Mucosa of descending colon (tissue), 3 donors: ENCODE data around the gene BNC1. TPM values are rescaled to one million over a fixed set of nuclear protein-coding genes. Genes with fewer than 3 reads are reported as not detected.
"Not testable (repeated sequence)": the region's sequence is repeated elsewhere in the genome, so short reads cannot be mapped to it uniquely, and the experiment has no call there.

Experiments
- ATAC-seq: fragments of 200-7000 bp; cut with Tn5 transposase; one replicate; pipeline ENCODE4 v1.9.1; 2020; ENCODE audit warnings: mild to moderate bottlenecking, moderate library complexity
- DNase-seq, 3 donors: peaks; one replicate each; pipeline ENCODE4 v3.0.0-alpha.2; 2020
- H3K36me3 ChIP-seq: fragments of 200-600 bp; one replicate; pipeline ENCODE4 v1.8.0; 2021; ENCODE audit warnings: low read depth, mild to moderate bottlenecking
- H3K4me1 ChIP-seq: fragments of 200-600 bp; one replicate; pipeline ENCODE4 v1.8.0; 2021; ENCODE audit warnings: low read depth, mild to moderate bottlenecking
- H3K4me3 ChIP-seq: fragments of 200-600 bp; one replicate; pipeline ENCODE4 v1.8.0; 2021; ENCODE audit warnings: mild to moderate bottlenecking
- H3K9me3 ChIP-seq: fragments of 200-600 bp; one replicate; pipeline ENCODE4 v1.8.0; 2021; ENCODE audit warnings: mild to moderate bottlenecking
- intact Hi-C, 2 donors: fragments of 100-400 bp; cut with DNase I in 1 of 2; cut with micrococcal nuclease in 1 of 2; formaldehyde crosslinking; loops; one replicate each; pipeline versions ENCODE4 v1.11.0 to v1.11.1; 2022; cut with DNase I, micrococcal nuclease
- total RNA-seq, 3 donors: library from RNA; stranded (reverse); fragmentation: NEBNext Ultra II Directional in 2 of 3; extraction: Animal tissue kit (Norgen Biotek cat#: 25700) in 2 of 3; gene quantifications; one replicate each; pipeline versions ENCODE4 v1.2.1 to v1.2.4, GENCODE V29; 2021 to 2023
- TF ChIP-seq, protein P1 (sequence below): fragments of 200-600 bp; IDR thresholded peaks from one replicate; pipeline ENCODE4 v1.8.0; 2022; ENCODE audit warnings: antibody characterized with exemption, mild to moderate bottlenecking
- donor health status: DM: no; HTN: no; CAD: no; lungs with moderate emphysema.
- donor health status: DM: no; HTN: no; CAD: no.
- donor health status: DM: no; HTN: yes; CAD: no.

The BNC1 gene
- total RNA-seq, 3 donors from 2014 or later = 0.16 TPM; not detected in 2

DNA sequence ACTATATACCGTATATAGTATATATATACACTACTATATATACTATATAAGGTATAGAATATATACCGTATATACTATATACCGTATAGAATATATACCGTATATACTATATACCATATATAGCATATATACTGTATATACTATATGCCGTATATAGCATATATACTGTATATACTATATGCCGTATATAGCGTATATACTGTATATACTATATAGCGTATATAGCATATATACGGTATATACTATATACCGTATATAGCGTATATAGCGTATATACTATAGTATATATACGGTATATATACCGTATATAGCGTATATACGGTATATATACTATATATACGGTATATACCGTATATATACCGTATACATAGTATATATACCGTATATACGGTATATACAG, 54.2 kb downstream of the BNC1 start:
- Histone ChIP-seq H3K9me3 (no peaks in the 10 kb centered on the region), H3K36me3 (no peaks in the 10 kb centered on the region), H3K4me1 (no peaks in the 10 kb centered on the region), H3K4me3 (no peak overlapping the region)
- ATAC-seq (no peak), DNase-seq (no peak)
- intact Hi-C loops = no loop called here
- TF ChIP-seq, protein P1, sequence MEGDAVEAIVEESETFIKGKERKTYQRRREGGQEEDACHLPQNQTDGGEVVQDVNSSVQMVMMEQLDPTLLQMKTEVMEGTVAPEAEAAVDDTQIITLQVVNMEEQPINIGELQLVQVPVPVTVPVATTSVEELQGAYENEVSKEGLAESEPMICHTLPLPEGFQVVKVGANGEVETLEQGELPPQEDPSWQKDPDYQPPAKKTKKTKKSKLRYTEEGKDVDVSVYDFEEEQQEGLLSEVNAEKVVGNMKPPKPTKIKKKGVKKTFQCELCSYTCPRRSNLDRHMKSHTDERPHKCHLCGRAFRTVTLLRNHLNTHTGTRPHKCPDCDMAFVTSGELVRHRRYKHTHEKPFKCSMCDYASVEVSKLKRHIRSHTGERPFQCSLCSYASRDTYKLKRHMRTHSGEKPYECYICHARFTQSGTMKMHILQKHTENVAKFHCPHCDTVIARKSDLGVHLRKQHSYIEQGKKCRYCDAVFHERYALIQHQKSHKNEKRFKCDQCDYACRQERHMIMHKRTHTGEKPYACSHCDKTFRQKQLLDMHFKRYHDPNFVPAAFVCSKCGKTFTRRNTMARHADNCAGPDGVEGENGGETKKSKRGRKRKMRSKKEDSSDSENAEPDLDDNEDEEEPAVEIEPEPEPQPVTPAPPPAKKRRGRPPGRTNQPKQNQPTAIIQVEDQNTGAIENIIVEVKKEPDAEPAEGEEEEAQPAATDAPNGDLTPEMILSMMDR = no peak

DNA sequence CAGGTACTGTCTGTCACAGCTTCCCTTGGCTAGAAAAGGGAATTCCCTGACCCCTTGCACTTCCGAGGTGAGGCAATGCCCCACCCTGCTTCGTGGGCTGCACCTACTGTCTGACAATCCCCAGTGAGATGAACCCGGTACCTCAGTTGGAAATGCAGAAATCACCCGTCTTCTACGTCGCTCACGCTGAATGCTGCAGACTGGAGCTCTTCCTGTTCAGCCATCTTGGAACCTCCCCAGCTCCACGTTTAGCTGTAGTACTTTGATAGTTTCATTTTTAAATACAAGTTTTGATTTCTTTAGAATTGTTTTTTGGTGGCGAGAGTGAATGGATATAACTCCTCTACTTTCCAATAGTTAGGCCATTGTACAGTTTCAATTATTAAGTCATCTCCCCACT, 59.0 kb downstream of the BNC1 start:
- ATAC-seq (no peak), DNase-seq (no peak)
- no peaks in the 10 kb centered on the region for H3K4me1 ChIP-seq
- TF ChIP-seq, protein P1 = no peak
- H3K36me3 ChIP-seq = no peaks in the 10 kb centered on the region
- H3K9me3 ChIP-seq = no peaks in the 10 kb centered on the region
- H3K4me3 ChIP-seq = no peak overlapping the region
- intact Hi-C loops = no loop called here

DNA sequence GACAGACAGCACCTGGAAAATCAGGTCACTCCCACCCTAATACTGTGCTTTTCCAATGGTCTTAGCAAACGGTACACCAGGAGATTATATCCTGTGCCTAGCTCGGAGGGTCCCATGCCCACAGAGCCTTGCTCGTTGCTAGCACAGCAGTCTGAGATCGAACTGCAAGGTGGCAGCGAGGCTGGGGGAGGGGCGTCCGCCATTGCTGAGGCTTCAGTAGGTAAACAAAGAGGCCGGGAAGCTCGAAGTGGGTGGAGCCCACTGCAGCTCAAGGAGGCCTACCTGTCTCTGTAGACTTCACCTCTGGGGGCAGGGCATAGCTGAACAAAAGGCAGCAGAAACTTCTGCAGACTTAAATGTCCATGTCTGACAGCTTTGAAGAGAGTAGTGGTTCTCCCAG, 62.7 kb downstream of the BNC1 start:
- intact Hi-C loops, H3K4me1 ChIP-seq, H3K4me3 ChIP-seq, DNase-seq, H3K36me3 ChIP-seq, ATAC-seq, H3K9me3 ChIP-seq: not testable (repeated sequence)

DNA sequence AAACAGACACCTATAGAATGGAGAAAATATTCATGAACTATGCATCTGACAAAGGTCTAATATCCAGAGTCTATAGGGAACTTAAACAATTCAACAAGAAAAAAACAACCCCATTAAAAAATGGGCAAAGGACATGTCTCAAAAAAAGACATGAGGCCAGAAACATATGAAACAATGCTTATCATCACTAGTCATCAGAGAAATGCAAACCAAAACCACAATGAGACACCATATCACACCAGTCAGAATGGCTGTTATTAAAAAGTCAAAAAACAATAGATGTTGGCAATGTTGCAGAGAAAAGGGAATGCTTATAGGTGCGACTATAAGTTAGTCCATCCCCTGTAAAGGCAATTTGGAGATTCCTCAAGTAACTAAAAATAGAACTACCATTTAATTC, 65.4 kb downstream of the BNC1 start:
- Histone ChIP-seq H3K9me3 (no peaks in the 10 kb centered on the region), H3K36me3 (no peaks in the 10 kb centered on the region), H3K4me3 (no peak overlapping the region), H3K4me1 (no peaks in the 10 kb centered on the region)
- no peak for DNase-seq
- intact Hi-C loops = no loop called here
- ATAC-seq = no peak
- TF ChIP-seq, protein P1 = no peak

DNA sequence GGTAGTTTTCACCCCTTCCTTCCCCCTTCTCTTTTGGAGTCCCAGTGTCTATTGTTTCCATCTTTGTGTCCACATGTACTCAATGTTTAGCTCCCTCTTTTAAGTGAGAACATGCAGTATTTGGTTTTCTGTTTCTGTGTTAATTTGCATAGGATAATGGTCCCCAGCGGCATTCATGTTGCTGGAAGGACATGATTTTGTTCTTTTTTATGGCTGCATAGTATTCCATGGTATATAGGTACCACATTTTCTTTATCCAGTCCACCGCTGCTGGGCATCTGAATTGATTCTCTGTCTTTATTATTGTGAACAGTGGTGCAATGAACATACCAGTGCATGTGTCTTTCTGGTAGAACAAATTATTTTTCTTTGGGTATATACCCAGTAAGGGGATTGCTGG, 69.2 kb downstream of the BNC1 start:
- intact Hi-C loops = no loop called here
- TF ChIP-seq, protein P1 = no peak
- no peak for DNase-seq

DNA sequence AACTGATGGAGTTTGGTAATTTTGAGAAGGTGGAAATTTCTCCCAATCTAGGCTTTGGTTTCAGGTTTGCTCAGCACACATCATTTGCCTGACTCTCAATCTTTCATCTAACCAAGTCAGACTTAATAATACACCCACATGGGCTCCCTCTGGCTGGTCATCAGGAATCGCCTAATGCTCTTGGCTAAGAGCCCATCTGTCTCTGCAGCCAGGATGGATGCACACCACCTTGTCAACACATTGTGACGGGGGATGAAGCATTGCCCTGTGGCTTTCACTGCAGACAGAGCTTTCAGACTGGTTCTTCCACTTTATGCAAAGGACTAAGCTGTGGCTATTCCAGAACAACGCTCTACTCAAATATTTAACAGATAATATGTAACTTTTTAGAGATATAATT, 73.8 kb downstream of the BNC1 start:
- TF ChIP-seq, protein P1 = no peak
- DNase-seq (no peak), ATAC-seq (no peak)
- no peak overlapping the region for H3K4me3 ChIP-seq
- no peaks in the 10 kb centered on the region for H3K4me1 ChIP-seq
- H3K36me3 ChIP-seq = no peaks in the 10 kb centered on the region
- no peaks in the 10 kb centered on the region for H3K9me3 ChIP-seq
- intact Hi-C loops = no loop called here

More for the DNA sequence above, 69.2 kb downstream of the BNC1 start:
- Histone ChIP-seq H3K4me1 (no peaks in the 10 kb centered on the region), H3K36me3 (no peaks in the 10 kb centered on the region), H3K4me3 (no peak overlapping the region), H3K9me3 (no peaks in the 10 kb centered on the region)
- no peak for ATAC-seq
